ENCODE measurements around the gene SLC6A17.

SLC6A17 gene

DNA sequence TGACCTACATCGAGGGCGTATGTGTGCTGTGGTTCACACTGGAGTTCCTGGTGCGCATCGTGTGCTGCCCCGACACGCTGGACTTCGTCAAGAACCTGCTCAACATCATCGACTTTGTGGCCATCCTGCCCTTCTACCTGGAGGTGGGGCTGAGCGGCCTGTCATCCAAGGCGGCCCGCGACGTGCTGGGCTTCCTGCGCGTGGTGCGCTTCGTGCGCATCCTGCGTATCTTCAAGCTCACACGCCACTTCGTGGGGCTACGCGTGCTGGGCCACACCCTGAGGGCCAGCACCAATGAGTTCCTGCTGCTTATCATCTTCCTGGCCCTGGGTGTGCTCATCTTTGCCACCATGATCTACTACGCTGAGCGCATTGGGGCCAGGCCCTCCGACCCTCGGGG lies 72.8 kb downstream of the SLC6A17 start:
- DNase-seq (ENCODE audit: low read depth) = no peak

DNA sequence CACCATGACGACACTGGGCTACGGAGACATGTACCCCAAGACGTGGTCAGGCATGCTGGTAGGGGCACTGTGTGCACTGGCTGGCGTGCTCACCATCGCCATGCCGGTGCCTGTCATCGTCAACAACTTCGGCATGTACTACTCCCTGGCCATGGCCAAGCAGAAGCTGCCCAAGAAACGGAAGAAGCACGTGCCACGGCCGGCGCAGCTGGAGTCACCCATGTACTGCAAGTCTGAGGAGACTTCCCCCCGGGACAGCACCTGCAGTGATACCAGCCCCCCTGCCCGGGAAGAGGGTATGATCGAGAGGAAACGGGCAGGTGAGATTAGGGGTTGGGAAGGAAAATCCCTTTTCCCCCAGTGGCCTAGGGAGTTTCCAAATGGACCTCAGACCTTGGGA lies 73.3 kb downstream of the SLC6A17 start:
- no peak for DNase-seq (ENCODE audit: low read depth)

DNA sequence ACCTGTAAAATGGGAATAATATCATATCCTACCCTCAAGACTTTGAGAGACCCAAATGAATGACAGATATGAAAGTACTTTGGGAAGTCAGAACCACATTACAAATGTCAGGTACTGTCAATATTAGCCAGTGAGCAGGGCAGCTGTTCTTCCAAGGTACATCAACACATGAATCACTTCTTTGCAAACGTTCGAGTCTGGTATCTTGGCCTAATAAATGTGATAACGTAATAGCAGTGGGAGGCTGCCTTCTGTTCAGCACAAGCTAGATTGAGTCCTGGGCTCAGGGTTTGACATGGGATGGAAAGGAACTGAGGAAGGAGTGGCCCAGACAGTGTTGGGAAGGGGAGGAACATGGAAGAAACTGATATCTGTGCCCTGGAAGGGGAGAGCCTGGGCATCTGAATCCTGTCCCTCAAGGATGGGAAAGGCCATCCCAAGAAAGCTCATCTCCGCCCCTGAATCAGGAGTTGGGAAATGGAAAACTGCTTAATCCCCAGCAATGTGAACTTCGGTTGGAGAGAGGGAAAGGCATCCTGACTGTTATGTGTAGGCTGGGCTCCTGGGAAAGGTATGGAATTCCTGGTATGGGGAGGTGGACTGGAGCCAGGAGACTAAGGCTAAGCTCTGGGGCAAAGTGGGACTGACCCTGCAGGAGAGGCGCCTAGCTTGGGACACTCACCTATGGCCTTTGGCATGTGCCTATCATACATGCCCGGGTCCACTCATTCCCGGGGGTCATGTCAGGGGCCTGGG lies 74.1 kb downstream of the SLC6A17 start:
- DNase-seq (ENCODE audit: low read depth) = no peak

DNA sequence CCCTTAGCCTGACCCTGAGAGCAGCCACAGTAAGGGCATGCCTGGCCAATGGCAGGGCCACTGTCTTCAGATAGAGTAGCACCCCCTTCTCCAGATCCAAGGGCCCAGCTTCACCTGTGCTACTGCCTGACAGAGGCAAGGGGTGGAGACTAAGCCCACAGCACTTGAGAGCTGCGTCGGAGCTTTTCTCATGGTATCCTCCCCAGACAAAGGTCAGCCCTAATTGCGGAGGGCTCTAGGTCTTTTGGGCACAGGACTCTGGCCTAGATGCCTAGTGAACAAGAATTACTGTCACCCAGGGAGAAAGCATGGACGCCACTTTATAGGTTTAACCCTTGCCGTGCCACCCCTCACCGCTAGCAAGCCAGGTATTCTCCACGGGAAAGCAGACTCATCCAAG lies 74.9 kb downstream of the SLC6A17 start:
- DNase-seq (ENCODE audit: low read depth) = no peak

DNA sequence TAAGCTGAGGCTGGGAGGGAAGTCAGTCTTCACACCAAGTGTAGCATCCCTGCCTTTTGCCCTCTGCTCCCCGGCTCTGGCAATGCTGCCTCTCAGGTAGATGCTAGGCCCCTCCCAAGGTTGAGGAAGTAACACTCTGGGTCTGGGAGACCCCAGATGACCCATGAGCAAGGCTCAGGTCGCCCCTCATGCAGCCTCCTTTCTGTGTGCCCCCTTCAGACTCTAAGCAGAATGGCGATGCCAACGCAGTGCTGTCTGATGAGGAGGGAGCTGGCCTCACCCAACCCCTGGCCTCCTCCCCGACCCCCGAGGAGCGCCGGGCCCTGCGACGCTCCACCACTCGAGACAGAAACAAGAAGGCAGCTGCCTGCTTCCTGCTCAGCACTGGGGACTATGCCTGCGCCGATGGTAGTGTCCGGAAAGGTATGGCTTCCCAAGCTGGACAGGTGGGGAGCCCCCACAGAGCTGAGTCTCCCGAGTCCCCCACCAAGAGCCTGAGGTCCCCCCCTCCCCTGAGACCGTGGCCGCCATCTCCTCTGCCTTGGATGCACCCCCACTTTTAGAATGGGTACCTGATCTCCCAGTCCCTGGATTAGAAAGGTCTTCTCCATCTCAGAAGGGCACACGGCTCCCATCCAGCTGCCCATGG lies 75.6 kb downstream of the SLC6A17 start:
- no peak for DNase-seq (ENCODE audit: low read depth)

DNA sequence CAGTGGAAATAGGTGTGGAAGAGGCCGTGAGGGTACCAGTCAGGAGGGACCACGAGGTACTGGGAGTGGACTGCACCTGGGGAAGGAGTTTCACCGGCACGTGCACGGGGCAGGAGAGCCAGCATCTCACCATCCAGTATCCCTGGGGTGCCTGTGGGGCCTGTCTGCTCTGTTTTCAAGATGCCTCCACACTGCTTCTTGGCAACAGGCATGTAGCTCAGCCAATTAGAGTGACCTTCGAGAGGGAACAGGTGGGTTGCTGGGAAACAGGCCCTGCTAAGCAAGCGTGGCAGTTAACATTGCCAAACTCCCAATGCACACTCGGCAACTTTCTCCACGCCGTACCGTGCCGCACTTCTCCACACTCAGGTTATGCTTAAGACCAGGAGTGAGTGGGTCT lies 77.5 kb downstream of the SLC6A17 start:
- DNase-seq (ENCODE audit: low read depth) = no peak

DNA sequence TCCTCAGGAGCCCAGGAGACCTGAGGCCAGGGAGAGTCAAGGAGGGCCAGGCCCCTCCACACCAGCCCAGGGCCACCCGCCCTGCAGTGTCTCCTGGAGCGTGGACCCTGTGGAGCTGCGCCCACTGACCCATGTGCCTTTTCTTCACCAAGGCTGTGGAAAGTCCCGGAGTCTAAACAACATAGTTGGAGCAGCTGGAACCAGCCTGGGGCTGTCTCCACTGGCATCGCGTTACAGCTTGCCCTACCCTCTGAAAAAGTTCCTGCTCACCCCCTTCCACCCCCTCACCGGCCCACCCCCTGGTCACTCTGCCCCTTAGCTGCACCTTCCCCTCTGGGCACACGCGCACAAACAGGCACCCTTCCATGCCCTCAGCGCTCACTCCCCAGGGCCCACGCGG lies 78.1 kb downstream of the SLC6A17 start:
- no peak for DNase-seq (ENCODE audit: low read depth)

DNA sequence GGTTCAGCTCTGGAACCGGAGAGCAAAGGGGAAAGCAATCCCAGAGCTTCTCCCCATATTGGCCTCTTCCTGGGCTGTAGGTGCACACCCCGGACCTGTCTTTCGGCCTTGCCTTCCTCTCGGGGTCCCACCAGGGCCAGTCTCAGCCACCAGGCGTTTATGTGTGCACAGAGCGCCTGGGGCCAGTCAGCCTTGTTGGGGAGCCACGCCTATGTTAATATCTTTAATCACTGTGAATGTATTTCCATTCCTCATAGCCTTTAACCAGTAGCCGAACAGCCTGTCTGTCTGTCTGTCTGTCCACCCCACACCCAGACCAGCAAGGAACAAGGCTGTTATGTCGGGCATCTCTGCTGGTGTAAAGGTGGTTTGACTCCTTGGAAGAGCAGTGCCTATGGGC lies 78.6 kb downstream of the SLC6A17 start:
- no peak for DNase-seq (ENCODE audit: low read depth)

DNA sequence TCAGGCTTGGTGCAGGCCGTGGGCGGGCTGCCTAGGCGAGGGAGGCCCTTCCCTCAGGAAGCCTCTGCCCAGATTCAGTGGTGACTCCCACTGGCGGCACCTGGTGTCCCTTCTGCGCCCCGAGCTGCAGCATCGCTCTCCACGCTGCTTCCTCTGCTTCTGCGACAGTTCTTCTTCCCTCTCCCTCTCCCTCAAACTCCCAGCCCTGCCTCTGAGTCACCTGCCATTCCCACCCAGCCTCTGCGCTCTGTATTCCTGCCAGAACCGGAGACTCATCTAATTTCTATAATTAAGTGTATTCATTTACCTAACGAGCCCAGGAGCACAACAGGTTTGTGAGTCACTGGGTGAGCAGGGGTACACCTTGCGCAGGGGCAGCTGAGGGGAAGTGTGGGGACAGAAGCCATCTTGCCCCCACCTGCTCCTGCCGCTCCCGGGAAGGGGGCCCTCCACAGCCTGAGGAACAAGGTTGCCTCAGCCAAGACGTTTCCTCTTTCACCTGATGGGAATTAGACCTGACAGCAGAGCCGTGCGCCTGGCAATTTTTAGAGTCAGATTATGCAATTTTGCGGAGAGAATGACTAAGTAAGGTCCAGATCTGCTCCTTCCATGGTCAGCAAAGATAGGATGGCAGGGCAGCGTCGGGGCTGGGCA lies 79.2 kb downstream of the SLC6A17 start:
- DNase-seq (ENCODE audit: low read depth) = no peak

DNA sequence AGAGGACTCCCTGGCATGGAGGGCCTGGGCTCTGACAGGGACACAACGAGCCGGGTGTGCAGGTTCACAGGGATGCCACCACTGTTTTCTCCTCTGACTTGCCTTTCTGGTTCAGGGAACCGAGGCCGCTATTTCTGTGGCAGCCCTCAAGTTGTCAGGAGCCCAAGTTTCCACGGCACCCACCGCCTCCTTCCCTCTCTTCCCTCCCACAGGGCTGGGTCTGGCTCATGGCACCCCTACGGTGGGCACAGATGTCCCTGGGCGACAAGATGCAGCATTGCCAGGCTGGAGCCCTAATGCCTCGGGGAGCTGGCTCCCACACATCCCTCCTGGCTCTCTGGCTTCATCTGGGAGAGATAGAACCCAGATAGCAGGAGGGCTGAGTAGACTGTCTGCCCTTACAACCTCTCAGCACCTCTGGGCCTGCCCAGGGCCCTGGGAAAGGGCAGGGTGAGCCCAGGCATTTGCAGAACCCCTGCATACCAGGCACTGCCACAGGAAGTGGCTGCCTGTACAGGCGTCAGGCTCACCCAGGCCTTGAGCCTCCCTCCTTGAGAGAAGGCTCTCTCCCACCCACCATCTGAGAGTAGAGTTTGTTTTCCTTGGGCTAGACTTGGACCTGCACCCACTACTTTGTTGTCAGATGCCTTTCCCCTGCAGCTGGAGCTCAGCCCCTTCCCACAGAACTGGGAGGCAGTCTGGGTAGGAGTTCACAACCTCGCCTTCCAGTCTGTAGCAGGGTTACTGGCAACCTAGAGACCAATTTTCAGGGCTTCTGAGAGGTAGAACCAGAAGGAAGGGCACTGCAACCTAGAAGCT lies 80.3 kb downstream of the SLC6A17 start:
- no peak for DNase-seq (ENCODE audit: low read depth)

DNA sequence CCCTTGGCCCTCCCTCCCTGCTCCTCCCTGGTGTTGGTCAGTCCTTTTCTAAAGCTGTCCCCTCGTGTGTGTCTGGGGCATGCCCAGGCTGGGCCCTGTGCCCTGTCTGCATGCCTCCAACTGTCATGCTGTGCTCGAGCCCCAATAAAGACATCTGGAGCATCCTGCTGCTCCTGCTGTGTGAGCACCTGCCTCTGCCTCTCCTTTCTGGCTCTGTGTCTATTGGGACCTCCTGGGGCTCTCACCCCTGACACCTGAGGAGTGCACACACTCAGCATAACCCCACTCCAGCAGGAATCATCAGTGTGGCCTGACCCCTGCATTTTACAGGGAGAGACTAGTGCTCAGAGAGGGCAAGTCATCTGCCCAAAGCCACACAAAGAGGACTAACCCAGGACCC lies 83.6 kb downstream of the SLC6A17 start:
- no peak for DNase-seq (ENCODE audit: low read depth)

DNA sequence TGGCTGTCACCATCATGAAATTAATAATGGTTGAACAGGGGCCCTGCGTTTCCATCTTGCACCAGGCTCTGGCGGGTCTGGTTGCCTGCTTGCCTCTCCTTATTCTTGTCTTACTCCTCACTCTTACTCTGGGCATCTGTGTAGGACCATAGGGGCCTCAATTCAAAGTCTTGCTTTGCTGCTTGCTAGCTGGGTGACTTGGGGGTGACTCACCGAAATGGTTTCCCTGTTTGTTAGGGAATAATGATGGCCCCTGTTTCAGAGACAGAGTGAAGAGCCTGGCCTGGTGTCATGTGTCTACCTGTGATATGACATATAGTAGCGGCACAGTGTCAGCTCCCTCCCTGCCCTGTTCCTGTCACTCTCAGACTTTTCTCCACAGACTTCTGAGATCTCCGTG lies 84.4 kb downstream of the SLC6A17 start:
- DNase-seq (ENCODE audit: low read depth) = no peak

DNA sequence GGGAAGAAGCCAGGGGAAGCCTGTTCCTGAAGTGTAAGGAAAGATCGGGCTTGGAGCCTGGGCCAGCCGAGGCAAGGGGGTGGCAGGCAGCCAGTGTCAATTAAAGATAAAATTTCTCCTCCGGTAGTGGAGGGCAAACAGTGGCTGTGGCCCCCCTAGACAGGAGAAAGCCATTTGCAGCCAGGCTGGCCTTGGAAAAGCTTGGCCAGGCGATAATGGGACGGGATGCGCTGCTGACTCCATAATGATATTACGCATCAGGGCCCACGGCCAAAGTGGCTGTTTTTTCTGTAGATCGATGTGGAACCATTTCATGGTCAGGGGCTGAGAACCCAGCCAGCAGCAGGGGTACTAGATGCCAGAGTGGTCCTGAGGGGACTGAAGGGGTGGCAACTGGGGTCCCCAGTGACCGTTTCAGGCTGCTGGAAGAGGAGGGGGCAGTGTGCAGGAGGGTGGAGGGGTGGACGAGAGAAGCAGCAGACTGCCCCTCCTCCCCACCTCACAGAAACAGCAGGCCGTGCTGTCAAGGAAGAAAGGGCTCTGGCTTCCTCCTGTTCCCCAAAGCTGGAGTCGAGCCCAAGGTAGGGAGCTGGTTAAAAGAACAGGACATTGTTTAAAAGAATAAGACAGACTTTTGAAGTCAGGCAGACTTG lies 85.0 kb downstream of the SLC6A17 start:
- no peak for DNase-seq (ENCODE audit: low read depth)

DNA sequence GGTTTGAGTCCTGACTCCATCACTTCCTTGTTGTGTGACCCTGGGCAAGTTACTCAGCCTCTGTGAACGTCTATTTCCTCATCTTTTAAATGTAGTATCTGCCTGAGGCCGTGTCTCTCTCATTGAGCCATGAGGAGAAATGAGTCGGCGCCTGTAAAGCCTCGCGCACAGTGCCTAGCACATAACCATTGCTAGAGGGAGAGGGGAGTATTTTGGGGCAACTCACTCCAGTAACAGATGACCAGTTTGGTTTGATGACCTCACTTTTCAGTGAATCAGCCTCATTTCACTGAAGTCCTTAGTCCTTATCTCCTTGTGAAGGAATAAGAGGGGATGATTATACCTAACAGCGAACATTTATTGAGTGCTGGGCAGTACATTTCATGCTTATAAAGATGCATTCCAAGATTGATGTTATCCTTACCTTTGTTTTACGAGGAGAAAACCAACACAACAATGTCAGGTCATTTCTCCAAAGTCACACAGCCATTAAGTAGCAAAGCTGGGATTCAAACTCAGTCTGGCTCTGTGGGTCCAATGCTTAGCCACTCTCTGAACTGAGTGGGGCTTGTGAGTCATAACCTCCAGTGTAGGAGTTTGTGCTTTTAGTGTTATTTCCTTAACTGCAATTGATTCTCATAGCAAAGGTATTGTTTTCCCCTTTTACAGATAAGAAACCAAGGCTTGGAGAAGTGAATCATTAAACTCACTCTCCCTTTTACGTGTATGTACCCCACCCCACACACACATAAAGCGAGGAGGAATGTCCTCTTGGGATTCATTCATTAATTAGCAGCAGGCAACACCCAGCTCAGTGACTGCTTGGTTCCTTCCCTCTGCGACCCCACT lies 85.8 kb downstream of the SLC6A17 start:
- no peak for DNase-seq (ENCODE audit: low read depth)

DNA sequence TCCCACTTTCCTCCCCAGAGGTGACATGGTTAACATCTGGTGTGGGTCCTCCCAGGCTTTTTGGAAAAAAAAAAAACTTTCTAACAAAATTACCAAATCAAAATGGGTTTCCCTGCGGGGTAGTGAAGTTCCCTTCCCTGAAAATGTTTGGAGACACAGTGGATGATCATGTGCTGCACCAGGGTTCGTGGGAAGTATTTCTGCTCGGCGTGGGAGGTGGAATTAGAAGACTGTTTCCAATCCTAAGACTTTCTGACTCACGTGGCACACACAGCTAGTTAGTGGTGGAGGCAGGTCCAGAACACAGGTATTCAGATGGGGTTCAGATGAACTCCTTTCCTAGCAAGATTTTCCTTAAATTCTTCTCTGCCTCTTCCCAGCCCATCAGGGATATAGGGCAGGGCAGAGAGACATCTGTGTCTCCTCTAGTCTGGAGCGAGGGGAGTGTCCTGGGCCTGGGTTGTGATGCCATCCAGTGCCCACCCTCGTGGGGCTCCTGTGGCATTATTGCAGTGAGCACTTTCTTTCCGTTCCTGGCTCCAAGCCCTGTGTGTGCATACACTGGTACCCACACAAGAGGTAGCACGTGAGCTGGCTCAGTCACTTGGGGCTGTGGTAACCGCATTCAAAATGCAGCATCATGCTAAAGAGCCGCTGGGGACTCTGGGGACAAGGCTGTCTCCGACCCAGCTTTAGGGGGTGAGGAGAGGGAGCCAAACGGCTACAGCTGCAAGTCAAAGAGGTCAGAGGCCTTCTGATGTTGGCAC lies 87.3 kb downstream of the SLC6A17 start:
- DNase-seq (ENCODE audit: low read depth) = no peak

DNA sequence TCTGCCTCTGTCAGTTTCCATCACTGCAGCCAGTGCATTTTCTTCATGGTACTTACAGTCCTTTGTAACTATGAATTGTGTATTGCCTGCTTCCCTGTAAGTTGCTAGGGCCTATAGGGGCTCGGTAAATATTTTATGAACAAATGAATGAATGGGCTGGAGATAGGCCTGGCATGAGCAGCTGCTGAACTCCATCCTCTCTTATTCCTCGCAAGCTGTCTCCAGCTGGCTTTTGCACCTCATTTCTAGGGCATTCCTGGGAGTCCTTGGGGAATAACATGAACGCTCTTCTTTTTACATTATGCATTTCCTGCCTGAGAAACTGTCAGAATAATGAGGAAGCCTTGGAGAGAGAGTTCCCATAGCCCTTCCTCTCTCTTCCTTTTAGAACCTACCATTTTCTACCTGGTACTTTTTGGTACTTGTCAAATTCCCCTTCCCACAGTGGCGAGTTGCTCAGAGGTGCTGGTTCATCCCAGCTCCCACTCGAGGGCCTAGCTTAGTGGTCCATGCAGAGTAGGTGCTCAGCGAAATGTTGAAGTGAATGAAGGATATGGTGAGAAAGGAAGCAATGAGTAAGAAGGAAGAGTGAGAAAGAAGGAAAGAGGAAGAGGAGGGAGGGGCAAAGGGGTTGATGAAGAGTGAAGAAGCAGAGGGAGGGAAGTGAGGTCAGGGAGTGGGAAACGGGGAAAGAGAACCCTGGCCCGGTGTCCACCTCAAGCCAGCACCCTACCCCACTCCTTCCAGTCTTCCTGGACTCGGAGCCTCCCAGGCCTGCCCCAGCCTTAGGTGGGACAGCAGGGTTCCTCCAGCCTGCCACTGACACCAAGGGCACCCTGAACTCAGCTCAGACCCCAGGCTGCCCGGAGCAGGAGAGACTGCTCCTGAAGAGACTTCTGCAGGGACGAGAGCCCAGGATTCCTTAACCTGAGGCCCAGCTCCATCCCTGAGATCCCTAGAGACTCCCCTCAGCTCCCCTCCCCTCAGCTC lies 89.4 kb downstream of the SLC6A17 start:
- no peak for DNase-seq (ENCODE audit: low read depth)

DNA sequence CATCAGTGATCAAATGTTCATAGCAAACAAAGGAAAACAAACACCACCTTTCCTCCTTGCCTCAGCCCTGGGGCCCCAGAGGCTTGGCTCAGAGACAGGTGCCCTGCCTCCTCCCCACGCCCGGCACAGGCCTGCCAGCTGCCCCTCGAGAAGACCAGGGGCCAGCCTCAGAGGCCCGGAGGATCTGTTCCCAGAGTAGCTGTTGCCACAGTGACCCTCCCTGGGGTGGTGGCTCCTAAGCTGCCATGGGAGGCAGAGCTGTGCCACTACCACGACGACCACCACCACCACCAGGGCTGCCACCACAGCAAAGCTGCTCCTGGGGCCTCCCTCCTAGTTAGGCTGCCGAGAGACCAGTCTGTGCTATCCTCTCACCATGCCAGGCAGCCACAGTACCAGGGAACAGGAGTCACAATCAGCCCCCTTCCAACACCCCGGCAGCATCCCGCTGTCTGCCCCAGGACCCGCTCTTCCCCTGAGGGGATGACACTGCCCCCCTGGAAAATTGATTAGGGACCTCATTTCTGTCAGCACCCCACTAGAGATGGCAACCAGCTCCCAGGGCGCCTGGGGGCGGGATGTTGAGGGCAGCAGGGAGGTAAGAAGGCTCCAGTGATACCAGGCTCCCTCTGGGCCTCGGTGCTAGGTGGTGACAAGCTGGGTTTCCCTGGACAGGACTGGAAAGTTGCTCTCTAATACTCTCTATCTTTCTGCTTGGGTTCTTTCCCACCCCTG lies 90.3 kb downstream of the SLC6A17 start:
- no peak for DNase-seq (ENCODE audit: low read depth)

DNA sequence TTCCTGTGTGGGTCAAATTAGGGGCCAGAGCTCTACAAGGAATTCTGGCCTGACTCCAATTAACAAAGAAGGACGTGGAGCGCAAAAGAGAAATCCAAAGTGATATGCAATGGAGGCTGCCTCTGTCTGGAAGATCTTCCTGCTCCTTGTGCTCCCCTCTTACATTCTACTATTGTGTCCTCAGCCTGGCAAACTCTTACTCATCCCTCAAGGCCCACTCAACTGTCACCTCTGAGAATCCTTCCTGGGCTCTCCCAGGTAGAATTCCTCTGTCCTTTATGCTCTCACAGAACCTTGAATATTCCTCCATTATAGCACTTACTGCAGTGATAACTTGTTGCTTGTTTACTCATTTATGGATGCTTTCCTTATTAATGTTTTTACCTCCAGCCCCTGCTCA lies 91.2 kb downstream of the SLC6A17 start:
- DNase-seq (ENCODE audit: low read depth) = no peak
